K562 (cell line): ENCODE results near the gene PLXNA2. TPM values are rescaled to one million over a fixed set of nuclear protein-coding genes. Genes with fewer than 3 reads are reported as not detected.

Experiments used
- ATAC-seq: fragments of 200-7000 bp; cut with Tn5 transposase; 3 replicates; pipeline ENCODE4 v1.9.1; 2020; ENCODE audit warnings: moderate library complexity
- BruUV-seq: library from RNA; stranded (reverse); fragments of 400-500 nt; replicated peaks from 2 replicates; lab custom pipeline; 2021; lab: Mats Ljungman, UMichigan
- CTCF ChIA-PET: fragments of 300-600 bp; formaldehyde crosslinking; extraction: SDS; loops from one replicate; lab custom pipeline; 2021; ENCODE audit warnings: low intra/inter-chr PET ratio; lab: Yijun Ruan, JAX
- POLR2A ChIA-PET: fragments of 300-600, 350-650 bp; sonication (Branson Sonifier 250); formaldehyde crosslinking; extraction: SDS; loops from one replicate; lab custom pipeline; 2021; ENCODE audit warnings: antibody characterized with exemption, inconsistent platforms; lab: Yijun Ruan, JAX
- DNase-seq, 4 experiments: peaks; one replicate each; pipeline versions ENCODE4 v3.0.0 to v3.0.0-alpha.2; 2011 to 2018; ENCODE audit warnings: low spot score in 3 of 4, mixed read lengths in 3 of 4; ENCODE audit errors: extremely low read depth in 1 of 4
- FAIRE-seq: peaks from 2 replicates; lab custom pipeline; 2011; peaks lifted over from hg19 to GRCh38; lab: Jason Lieb, UNC
- H2AFZ ChIP-seq: 2 replicates; pipeline ENCODE4 v1.6.0; 2011; ENCODE audit warnings: low read depth, low read length, control low read depth, inconsistent platforms
- H3K27ac ChIP-seq: fragments of 200-600 bp; 3 replicates; pipeline ENCODE4 v1.8.0; 2011; ENCODE audit warnings: low read depth, mild to moderate bottlenecking, control low read depth, inconsistent platforms, low read length, moderate library complexity, mixed read lengths; ENCODE audit errors: extremely low read depth
- H3K27me3 ChIP-seq, 2 experiments: fragments of 300-600 bp in 1 of 2; 2 replicates in 1 of 2; 3 replicates in 1 of 2; pipeline versions ENCODE4 v1.6.0 to v1.8.0; 2011; ENCODE audit warnings: inconsistent platforms in 2 of 2, low read length in 2 of 2, mild to moderate bottlenecking in 1 of 2, mixed read lengths in 1 of 2, moderate library complexity in 1 of 2; ENCODE audit not compliant: control insufficient read depth in 2 of 2, insufficient read depth in 2 of 2
- H3K36me3 ChIP-seq: fragments of 300-600 bp; 3 replicates; pipeline ENCODE4 v1.8.0; 2011; ENCODE audit warnings: mild to moderate bottlenecking, low read length, inconsistent platforms; ENCODE audit not compliant: control insufficient read depth, insufficient read depth
- H3K4me1 ChIP-seq, 2 experiments: fragments of 200-600 bp in 1 of 2; replicated peaks in 1 of 2; 2 replicates in 1 of 2; 3 replicates in 1 of 2; pipeline versions ENCODE4 v1.5.1 to v1.8.0; 2011; ENCODE audit warnings: inconsistent platforms in 2 of 2, low read length in 2 of 2, mild to moderate bottlenecking in 1 of 2, mixed read lengths in 1 of 2, moderate library complexity in 1 of 2; ENCODE audit not compliant: control insufficient read depth in 2 of 2, insufficient read depth in 2 of 2
- H3K4me2 ChIP-seq: 2 replicates; pipeline ENCODE4 v1.6.1; 2011; ENCODE audit warnings: low read length, control low read depth, inconsistent platforms, mixed read lengths; ENCODE audit not compliant: insufficient read depth
- H3K4me3 ChIP-seq: fragments of 200-600 bp; sonication (generic), shearing (Covaris generic); 2 replicates; pipeline ENCODE4 v1.5.1; 2016; ENCODE audit warnings: control low read depth, inconsistent platforms
- H3K79me2 ChIP-seq: fragments of 200-600 bp; 3 replicates; pipeline ENCODE4 v1.8.0; 2011; ENCODE audit warnings: low read length, inconsistent platforms; ENCODE audit not compliant: control insufficient read depth, insufficient read depth
- H3K9ac ChIP-seq, 2 experiments: 2 replicates each; pipeline versions ENCODE4 v1.6.0 to v1.6.1; 2011; ENCODE audit warnings: low read depth in 2 of 2, low read length in 2 of 2, control low read depth in 1 of 2, inconsistent platforms in 1 of 2, mild to moderate bottlenecking in 1 of 2, mixed read lengths in 1 of 2; ENCODE audit not compliant: insufficient read depth in 1 of 2
- H3K9me1 ChIP-seq: one replicate; pipeline ENCODE4 v1.6.0; 2011; ENCODE audit warnings: inconsistent platforms, mild to moderate bottlenecking, low read length, moderate library complexity; ENCODE audit not compliant: control insufficient read depth, insufficient read depth
- H3K9me3 ChIP-seq: replicated peaks from 2 replicates; pipeline ENCODE4 v1.5.1; 2011; ENCODE audit warnings: low read depth, low read length, inconsistent platforms; ENCODE audit not compliant: control insufficient read depth, insufficient read depth
- H4K20me1 ChIP-seq: replicated peaks from 2 replicates; pipeline ENCODE4 v1.6.1; 2011; ENCODE audit warnings: low read length, inconsistent platforms, mixed read lengths; ENCODE audit not compliant: control insufficient read depth, insufficient read depth
- ATF6 ChIP-seq: sonication (generic); formaldehyde crosslinking; IDR thresholded peaks from 2 replicates; pipeline ENCODE4 v1.4.0; 2020; ENCODE audit warnings: mild to moderate bottlenecking, missing genetic modification reagents
- CBFA2T3 ChIP-seq: fragments of 450-650 bp; IDR thresholded peaks from 2 replicates; pipeline ENCODE4 v1.6.1; 2017
- CHD4 ChIP-seq: fragments of 200-600 bp; sonication (generic); IDR thresholded peaks from 3 replicates; pipeline ENCODE4 v1.6.1; 2012; ENCODE audit warnings: low read depth, mild to moderate bottlenecking, mixed read lengths, low read length, inconsistent platforms; ENCODE audit not compliant: insufficient read depth, insufficient replicate concordance, poor library complexity, severe bottlenecking
- IRF9 ChIP-seq: fragments of 450-650 bp; IDR thresholded peaks from 2 replicates; pipeline ENCODE4 v1.6.1; 2016; ENCODE audit warnings: missing biosample characterization, missing genetic modification characterization
- POLR2AphosphoS2 ChIP-seq: IDR thresholded peaks from 2 replicates; pipeline ENCODE4 v1.6.1; 2012; ENCODE audit warnings: low read length, improper control_type of control experiment
- PRDM10 ChIP-seq: fragments of 450-650 bp; IDR thresholded peaks from 2 replicates; pipeline ENCODE4 v1.6.1; 2018; ENCODE audit not compliant: partially characterized antibody
- ZNF121 ChIP-seq: sonication (generic); formaldehyde crosslinking; conservative IDR thresholded peaks from 2 replicates; pipeline ENCODE4 v1.8.0; 2022; ENCODE audit warnings: missing genetic modification reagents
- ZNF445 ChIP-seq: fragments of 250-450 bp; sonication (Bioruptor Pico); IDR thresholded peaks from 2 replicates; pipeline ENCODE4 v1.4.0; 2020; ENCODE audit warnings: low read depth, mild to moderate bottlenecking, moderate library complexity
- WGBS: fragments of 100-300 bp; shearing (Covaris generic); methylation state at CpG from one replicate; pipeline ENCODE4 v1.1.6; 2016; ENCODE audit warnings: low coverage, mixed read lengths; ENCODE audit not compliant: insufficient coverage; ENCODE audit errors: missing lambda C conversion rate; 5-methylcytosine and 5-hydroxymethylcytosine counted together
- in situ Hi-C: fragments of 300-500 bp; cut with MboI; formaldehyde crosslinking; loops from 4 replicates; pipeline ENCODE4 v1.15.0; 2018; ENCODE audit warnings: inconsistent platforms, mixed read lengths
- intact Hi-C: fragments of 100-400 bp; cut with micrococcal nuclease; formaldehyde crosslinking; loops from 2 replicates; pipeline ENCODE4 v1.14.2; 2022
- polyA plus RNA-seq, 8 experiments: library from polyadenylated mRNA; depleted of rRNA in 4 of 8; stranded (reverse) in 5 of 8; unstranded in 3 of 8; fragments of >200 nt; fragmentation: Nextera tagmentation in 2 of 8; fragmentation: Illumina TruSeq in 1 of 8; extraction: Ambion mirVana in 2 of 8; extraction: Trizol in 1 of 8; gene quantifications; 2 replicates each; pipeline versions ENCODE4 v1.2.1 to v1.2.3, GENCODE V29; 2011 to 2014; ENCODE audit warnings: inconsistent platforms in 1 of 8, missing spikeins in 1 of 8
- total RNA-seq, 7 experiments: library from RNA; depleted of rRNA in 6 of 7; stranded (reverse); fragments of >200 nt in 6 of 7; fragmentation: Illumina TruSeq in 2 of 7; extraction: Trizol in 2 of 7; gene quantifications; 2 replicates each; pipeline versions ENCODE4 v1.2.1 to v1.2.3, GENCODE V29; 2011 to 2021; ENCODE audit warnings: low replicate concordance in 1 of 7

Gene PLXNA2
- total and polyA plus RNA-seq, 9 of the 15 experiments (the other 6 are each of a cell fraction or from before 2014, with no cell fraction given) = 0.01 to 1.3 (median 0.32) TPM

- BruUV-seq = no TSS peak
- H2AFZ ChIP-seq = no peak overlapping the region
- FAIRE-seq (no peak), ATAC-seq (no peak), DNase-seq (no peak)
- no peak overlapping the region for H3K4me2 ChIP-seq
- WGBS = 0% methylated on average over 6 of the region's 6 CpGs
- H3K79me2 ChIP-seq = no peaks in the 10 kb centered on the region
- H3K4me1 ChIP-seq = no peaks in the 10 kb centered on the region
- ChIA-PET POLR2A (interaction anchor here (0.7 to 1.0 kb wide), 2 partner anchors 9 to 1590 kb away, joined by 3 to 4 read pairs; no protein-coding TSS in a partner anchor), CTCF (no interaction called here)
- H3K27me3 ChIP-seq = peaks cover 37 to 78% of the 10 kb centered on the region in 2 experiments; a peak in 4 of 5 replicates
- H4K20me1 ChIP-seq = 0 out of 2 replicates have a peak, but pooled peaks cover 9% of the 10 kb centered on the region
- TF ChIP-seq CBFA2T3 (peak; percentile 14; the same call in 1 of the 2 replicates), PRDM10 (peak; percentile 45), ZNF121 (CRISPR knock-in tag) (no peak), ZNF445 (CRISPR knock-in tag) (no peak), ATF6 (CRISPR knock-in tag) (no peak), CHD4 (no peak), IRF9 (tag) (no peak), POLR2AphosphoS2 (no peak)
- intact Hi-C loops = no loop called here
- H3K9ac ChIP-seq = no peak overlapping the region
- H3K9me1 ChIP-seq = no peaks in the 10 kb centered on the region
- no peak overlapping the region for H3K27ac ChIP-seq
- no peaks in the 10 kb centered on the region for H3K36me3 ChIP-seq
- no peak overlapping the region for H3K4me3 ChIP-seq
- H3K9me3 ChIP-seq = no peaks in the 10 kb centered on the region
- in situ Hi-C loops = no loop called here
Measured at GRCh38 chr1:208059409-208060001, 184.7 kb downstream of the PLXNA2 start.
